CD4-positive, CD25-positive, alpha-beta regulatory T cell (primary cell): ENCODE measurements around the gene DNM1. TPM values are rescaled to one million over a fixed set of nuclear protein-coding genes. Genes with fewer than 3 reads are reported as not detected.

Experiments
- ATAC-seq, 2 donors: fragments of 150-1000 bp; cut with Tn5 transposase; one replicate each; pipeline ENCODE4 v1.10.0; 2021; ENCODE audit warnings: low read depth in 2 of 2, moderate number of reproducible peaks in 2 of 2, moderate library complexity in 1 of 2
- DNase-seq, 3 donors: peaks; one replicate each; pipeline versions ENCODE4 v3.0.0 to v3.0.0-alpha.2; 2012 to 2022; ENCODE audit warnings: mixed read lengths in 1 of 3
- H3K27ac ChIP-seq: one replicate; pipeline ENCODE4 v1.7.0; 2013; ENCODE audit warnings: mild to moderate bottlenecking, low read length; ENCODE audit not compliant: insufficient read depth, poor library complexity, severe bottlenecking
- H3K27me3 ChIP-seq: one replicate; pipeline ENCODE4 v1.7.0; 2013; ENCODE audit warnings: low read length; ENCODE audit not compliant: control insufficient read depth, insufficient read depth
- H3K36me3 ChIP-seq: one replicate; pipeline ENCODE4 v1.7.0; 2013; ENCODE audit warnings: mild to moderate bottlenecking, low read length, moderate library complexity; ENCODE audit not compliant: control insufficient read depth, insufficient read depth
- H3K4me1 ChIP-seq: 2 replicates; pipeline ENCODE4 v1.7.0; 2013; ENCODE audit warnings: mild to moderate bottlenecking, low read length; ENCODE audit not compliant: insufficient read depth, control insufficient read depth, poor library complexity, severe bottlenecking
- H3K4me3 ChIP-seq: one replicate; pipeline ENCODE4 v1.7.0; 2013; ENCODE audit warnings: low read depth, mild to moderate bottlenecking, low read length, moderate library complexity
- H3K9me3 ChIP-seq, 2 experiments: 1 replicate in 1 of 2; 2 replicates in 1 of 2; pipeline ENCODE4 v1.7.0; 2013; ENCODE audit warnings: low read length in 2 of 2, mild to moderate bottlenecking in 1 of 2, moderate library complexity in 1 of 2; ENCODE audit not compliant: control insufficient read depth in 2 of 2
- H3K27ac Mint-ChIP-seq, 3 donors: one replicate each; pipeline ENCODE4 v1.8.0; 2020 to 2022; ENCODE audit warnings: mild to moderate bottlenecking in 3 of 3, mixed read lengths in 3 of 3, moderate library complexity in 2 of 3
- H3K27me3 Mint-ChIP-seq: one replicate; pipeline ENCODE4 v1.8.0; 2022; ENCODE audit warnings: mild to moderate bottlenecking, mixed read lengths
- H3K36me3 Mint-ChIP-seq: one replicate; pipeline ENCODE4 v1.8.0; 2020; ENCODE audit warnings: mixed read lengths
- H3K4me1 Mint-ChIP-seq, 4 donors: one replicate each; pipeline ENCODE4 v1.8.0; 2020 to 2022; ENCODE audit warnings: mixed read lengths in 4 of 4, mild to moderate bottlenecking in 1 of 4
- H3K4me3 Mint-ChIP-seq, 4 donors: one replicate each; pipeline ENCODE4 v1.8.0; 2020 to 2022; ENCODE audit warnings: mild to moderate bottlenecking in 4 of 4, mixed read lengths in 4 of 4, moderate library complexity in 3 of 4
- H3K9me3 Mint-ChIP-seq, 7 donors: one replicate each; pipeline ENCODE4 v1.8.0; 2020 to 2022; ENCODE audit warnings: mixed read lengths in 7 of 7, mild to moderate bottlenecking in 3 of 7, moderate library complexity in 2 of 7
- polyA plus RNA-seq, 4 donors: library from polyadenylated mRNA; unstranded; fragments of 300-500 nt; fragmentation: Illumina TruSeq; gene quantifications; one replicate each; pipeline ENCODE4 v1.2.3, GENCODE V29; 2021
- total RNA-seq: library from RNA; stranded (reverse); gene quantifications from one replicate; pipeline ENCODE4 v1.2.3, GENCODE V29; 2022

Gene DNM1
- total and polyA plus RNA-seq, 5 donors from 2014 or later = 1.5 TPM; not detected in 4

GRCh38 chr9:128190516-128191405 lies 12.4 kb upstream of the DNM1 start:
- peak overlapping the region; percentile 75 for H3K4me3 ChIP-seq
- Mint-ChIP-seq H3K27me3 (peaks cover 4% of the 10 kb centered on the region), H3K4me1 (peaks cover 4 to 40% (median 25%) of the 10 kb centered on the region in 4 donors), H3K36me3 (peaks cover 14% of the 10 kb centered on the region), H3K9me3 (no peaks in the 10 kb centered on the region), H3K27ac (peak overlapping the region; percentile 83 to 98 (median 89)), H3K4me3 (peak overlapping the region; percentile 86 to 96 (median 93))
- no peaks in the 10 kb centered on the region for H3K27me3 ChIP-seq
- no peaks in the 10 kb centered on the region for H3K9me3 ChIP-seq
- DNase-seq (peak in 1 of 3 donors; percentile 47), ATAC-seq (peak; percentile 43 to 48)
- peak overlapping the region; percentile 23 for H3K27ac ChIP-seq
- peaks cover 12% of the 10 kb centered on the region for H3K36me3 ChIP-seq
- H3K4me1 ChIP-seq = peaks cover 23% of the 10 kb centered on the region

GRCh38 chr9:128191406-128192046 lies 11.7 kb upstream of the DNM1 start, which contains the start of gene CIZ1:
CIZ1 (minus strand) TSS chr9:128191572; CDS start chr9:128190857, 715 bp downstream.
- peak within 1 kb of the TSS; percentile 23 for H3K27ac ChIP-seq

GRCh38 chr9:128192601-128193371 lies 10.4 kb upstream of the DNM1 start:
- H3K4me3 ChIP-seq = no peak overlapping the region
- H3K4me1 ChIP-seq = peaks cover 23% of the 10 kb centered on the region
- no peak overlapping the region for H3K27ac Mint-ChIP-seq
- H3K4me3 Mint-ChIP-seq = peak overlapping the region; percentile 21 to 65 (median 46)
- H3K36me3 ChIP-seq = peaks cover 2% of the 10 kb centered on the region
- H3K27me3 Mint-ChIP-seq = peaks cover 4% of the 10 kb centered on the region
- DNase-seq (peak in 2 of 3 donors; percentile 31 to 54), ATAC-seq (peak in 1 of 2 donors; percentile 70)
- no peaks in the 10 kb centered on the region for H3K27me3 ChIP-seq
- peaks cover 0 to 33% (median 16%) of the 10 kb centered on the region in 4 donors for H3K4me1 Mint-ChIP-seq
- no peaks in the 10 kb centered on the region for H3K9me3 Mint-ChIP-seq
- no peaks in the 10 kb centered on the region for H3K9me3 ChIP-seq
- H3K27ac ChIP-seq = no peak overlapping the region
- H3K36me3 Mint-ChIP-seq = peaks cover 8% of the 10 kb centered on the region

More at GRCh38 chr9:128191406-128192046, 11.7 kb upstream of the DNM1 start, which contains the start of gene CIZ1:
- H3K4me1 Mint-ChIP-seq = peaks cover 4 to 37% (median 22%) of the 10 kb centered on the region in 4 donors
- peak within 1 kb of the TSS; percentile 92 to 96 (median 94) for H3K4me3 Mint-ChIP-seq
- no peaks in the 10 kb centered on the region for H3K9me3 ChIP-seq
- no peaks in the 10 kb centered on the region for H3K27me3 ChIP-seq
- peaks cover 10% of the 10 kb centered on the region for H3K36me3 Mint-ChIP-seq
- H3K36me3 ChIP-seq = peaks cover 8% of the 10 kb centered on the region
- ATAC-seq = peak; percentile 91 to 95
- peaks cover 23% of the 10 kb centered on the region for H3K4me1 ChIP-seq
- peaks cover 4% of the 10 kb centered on the region for H3K27me3 Mint-ChIP-seq
- peak within 1 kb of the TSS; percentile 89 to 98 (median 90) for H3K27ac Mint-ChIP-seq
- DNase-seq = peak; percentile 63 to 83 (median 72)
- peak within 1 kb of the TSS; percentile 75 for H3K4me3 ChIP-seq
- no peaks in the 10 kb centered on the region for H3K9me3 Mint-ChIP-seq

GRCh38 chr9:128193469-128194096 lies 9.6 kb upstream of the DNM1 start:
- Mint-ChIP-seq H3K27ac (no peak overlapping the region), H3K4me1 (peaks cover 0 to 26% (median 13%) of the 10 kb centered on the region in 4 donors), H3K27me3 (peaks cover 4% of the 10 kb centered on the region), H3K9me3 (no peaks in the 10 kb centered on the region), H3K36me3 (peaks cover 4% of the 10 kb centered on the region), H3K4me3 (peak overlapping the region; percentile 28 to 78 (median 55))
- H3K27me3 ChIP-seq = no peaks in the 10 kb centered on the region
- DNase-seq (peak in 1 of 3 donors; percentile 29), ATAC-seq (no peak)
- H3K9me3 ChIP-seq = no peaks in the 10 kb centered on the region
- H3K36me3 ChIP-seq = peaks cover 2% of the 10 kb centered on the region
- peaks cover 23% of the 10 kb centered on the region for H3K4me1 ChIP-seq
- no peak overlapping the region for H3K27ac ChIP-seq
- no peak overlapping the region for H3K4me3 ChIP-seq

GRCh38 chr9:128201441-128202369 lies 1.5 kb upstream of the DNM1 start:
- no peaks in the 10 kb centered on the region for H3K9me3 ChIP-seq
- Mint-ChIP-seq H3K4me1 (peaks cover 2 to 17% (median 6%) of the 10 kb centered on the region in 4 donors), H3K36me3 (no peaks in the 10 kb centered on the region), H3K4me3 (no peak overlapping the region), H3K9me3 (no peaks in the 10 kb centered on the region), H3K27ac (peak overlapping the region in 1 of 3 donors; percentile 26), H3K27me3 (peaks cover 29% of the 10 kb centered on the region)
- H3K4me3 ChIP-seq = no peak overlapping the region
- DNase-seq = no peak
- peaks cover 2% of the 10 kb centered on the region for H3K27me3 ChIP-seq
- no peak for ATAC-seq
- no peaks in the 10 kb centered on the region for H3K36me3 ChIP-seq
- H3K27ac ChIP-seq = no peak overlapping the region
- H3K4me1 ChIP-seq = peaks cover 16% of the 10 kb centered on the region

GRCh38 chr9:128202648-128203023 lies 543 bp upstream of the DNM1 start:
- Histone ChIP-seq H3K4me1 (peaks cover 16% of the 10 kb centered on the region), H3K36me3 (no peaks in the 10 kb centered on the region), H3K27ac (no peak overlapping the region), H3K9me3 (no peaks in the 10 kb centered on the region), H3K4me3 (peak overlapping the region; percentile 47), H3K27me3 (peaks cover 2% of the 10 kb centered on the region)
- no peaks in the 10 kb centered on the region for H3K9me3 Mint-ChIP-seq
- no peak overlapping the region for H3K27ac Mint-ChIP-seq
- DNase-seq (no peak), ATAC-seq (no peak)
- H3K36me3 Mint-ChIP-seq = no peaks in the 10 kb centered on the region
- H3K4me1 Mint-ChIP-seq = peaks cover 2 to 17% (median 6%) of the 10 kb centered on the region in 4 donors
- peak overlapping the region; percentile 77 to 83 (median 81) for H3K4me3 Mint-ChIP-seq
- H3K27me3 Mint-ChIP-seq = peaks cover 29% of the 10 kb centered on the region
